ENCODE results near the gene GAPVD1. TPM values are rescaled to one million over a fixed set of nuclear protein-coding genes. Genes with fewer than 3 reads are reported as not detected.

Gene GAPVD1
- total RNA-seq, 1 experiment from 2014 or later, result 53.1 TPM

DNA sequence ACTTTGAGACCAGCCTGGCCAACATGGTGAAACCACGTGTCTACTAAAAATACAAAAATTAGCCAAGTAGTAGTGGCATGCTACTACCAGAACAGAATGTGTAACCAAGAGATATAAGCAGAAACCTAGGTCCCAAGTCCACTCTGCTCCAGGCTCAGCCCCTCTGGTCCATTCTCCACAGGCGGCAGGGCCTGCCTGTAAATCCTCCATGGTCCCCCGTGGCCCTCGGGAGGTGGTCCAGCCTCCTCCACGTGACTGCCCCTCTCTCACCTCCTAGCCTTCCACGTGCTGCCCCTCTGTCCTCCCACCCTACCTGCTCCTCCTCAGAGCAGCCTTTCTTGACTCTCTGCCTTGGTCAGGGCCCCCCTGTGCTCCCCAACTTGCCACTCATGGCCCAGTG lies 127.4 kb downstream of the GAPVD1 start:
- Histone ChIP-seq H3K27ac (ENCODE audit: low read depth, low read length) (no peak overlapping the region), H3K27me3 (ENCODE audit: insufficient read depth, low read length) (no peaks in the 10 kb centered on the region), H2AFZ (ENCODE audit: low read depth, low read length, poor library complexity, severe bottlenecking) (no peak overlapping the region), H3K4me2 (ENCODE audit: low read length) (no peak overlapping the region), H3K79me2 (ENCODE audit: insufficient read depth, low read length) (no peaks in the 10 kb centered on the region), H4K20me1 (ENCODE audit: insufficient read depth) (no peaks in the 10 kb centered on the region), H3K36me3 (ENCODE audit: control insufficient read depth in 1 of 2, insufficient read depth in 2 of 2, low read length in 2 of 2) (no peaks in the 10 kb centered on the region), H3K4me3 (replicated peaks in 1 of 2; ENCODE audit: low read depth in 1 of 2, low read length in 2 of 2) (no peak overlapping the region), H3K9ac (ENCODE audit: low read length) (no peak overlapping the region), H3K9me2 (ENCODE audit: insufficient read depth) (no peaks in the 10 kb centered on the region), H3K9me3 (ENCODE audit: control insufficient read depth in 1 of 2, insufficient read depth in 1 of 2, low read depth in 1 of 2, low read length in 2 of 2) (no peaks in the 10 kb centered on the region), H3K4me1 (ENCODE audit: control insufficient read depth in 1 of 2, insufficient read depth in 2 of 2, low read length in 2 of 2) (peaks cover 0 to 8% of the 10 kb centered on the region in 2 experiments; a peak in 1 of 4 replicates)
- no TSS peak for BruUV-seq (replicated peaks)
- ChIA-PET CTCF (no interaction called here), RAD21 (ENCODE audit: low non-redundant PET in 1 of 2, low total read pairs in 2 of 2, uncharacterized antibody in 2 of 2, unreplicated experiment in 2 of 2) (no interaction called here), POLR2A (no interaction called here)
- ATAC-seq, result no peak
- DNase-seq (ENCODE audit: low read depth, low spot score), result no peak
- TF ChIP-seq, protein P1, sequence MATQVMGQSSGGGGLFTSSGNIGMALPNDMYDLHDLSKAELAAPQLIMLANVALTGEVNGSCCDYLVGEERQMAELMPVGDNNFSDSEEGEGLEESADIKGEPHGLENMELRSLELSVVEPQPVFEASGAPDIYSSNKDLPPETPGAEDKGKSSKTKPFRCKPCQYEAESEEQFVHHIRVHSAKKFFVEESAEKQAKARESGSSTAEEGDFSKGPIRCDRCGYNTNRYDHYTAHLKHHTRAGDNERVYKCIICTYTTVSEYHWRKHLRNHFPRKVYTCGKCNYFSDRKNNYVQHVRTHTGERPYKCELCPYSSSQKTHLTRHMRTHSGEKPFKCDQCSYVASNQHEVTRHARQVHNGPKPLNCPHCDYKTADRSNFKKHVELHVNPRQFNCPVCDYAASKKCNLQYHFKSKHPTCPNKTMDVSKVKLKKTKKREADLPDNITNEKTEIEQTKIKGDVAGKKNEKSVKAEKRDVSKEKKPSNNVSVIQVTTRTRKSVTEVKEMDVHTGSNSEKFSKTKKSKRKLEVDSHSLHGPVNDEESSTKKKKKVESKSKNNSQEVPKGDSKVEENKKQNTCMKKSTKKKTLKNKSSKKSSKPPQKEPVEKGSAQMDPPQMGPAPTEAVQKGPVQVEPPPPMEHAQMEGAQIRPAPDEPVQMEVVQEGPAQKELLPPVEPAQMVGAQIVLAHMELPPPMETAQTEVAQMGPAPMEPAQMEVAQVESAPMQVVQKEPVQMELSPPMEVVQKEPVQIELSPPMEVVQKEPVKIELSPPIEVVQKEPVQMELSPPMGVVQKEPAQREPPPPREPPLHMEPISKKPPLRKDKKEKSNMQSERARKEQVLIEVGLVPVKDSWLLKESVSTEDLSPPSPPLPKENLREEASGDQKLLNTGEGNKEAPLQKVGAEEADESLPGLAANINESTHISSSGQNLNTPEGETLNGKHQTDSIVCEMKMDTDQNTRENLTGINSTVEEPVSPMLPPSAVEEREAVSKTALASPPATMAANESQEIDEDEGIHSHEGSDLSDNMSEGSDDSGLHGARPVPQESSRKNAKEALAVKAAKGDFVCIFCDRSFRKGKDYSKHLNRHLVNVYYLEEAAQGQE (IDR thresholded peaks at IDR 0.05; ENCODE audit: low read depth), result no peak
- TF ChIP-seq FOSL1 (IDR thresholded peaks at IDR 0.05; ENCODE audit: low read depth), result no peak
- no peak for TF ChIP-seq ELF1 (IDR thresholded peaks at IDR 0.05; ENCODE audit: borderline replicate concordance, low read depth)
- no peak for TF ChIP-seq JUND (IDR thresholded peaks at IDR 0.05)
- TF ChIP-seq CEBPB (IDR thresholded peaks at IDR 0.05; ENCODE audit: low read depth), result no peak
- TF ChIP-seq RAD21 (IDR thresholded peaks at IDR 0.05; ENCODE audit: low read depth), result no peak
- TF ChIP-seq, protein P2, sequence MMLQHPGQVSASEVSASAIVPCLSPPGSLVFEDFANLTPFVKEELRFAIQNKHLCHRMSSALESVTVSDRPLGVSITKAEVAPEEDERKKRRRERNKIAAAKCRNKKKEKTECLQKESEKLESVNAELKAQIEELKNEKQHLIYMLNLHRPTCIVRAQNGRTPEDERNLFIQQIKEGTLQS (IDR thresholded peaks at IDR 0.05), result no peak
- intact Hi-C loops (cut with micrococcal nuclease), result no loop called here

DNA sequence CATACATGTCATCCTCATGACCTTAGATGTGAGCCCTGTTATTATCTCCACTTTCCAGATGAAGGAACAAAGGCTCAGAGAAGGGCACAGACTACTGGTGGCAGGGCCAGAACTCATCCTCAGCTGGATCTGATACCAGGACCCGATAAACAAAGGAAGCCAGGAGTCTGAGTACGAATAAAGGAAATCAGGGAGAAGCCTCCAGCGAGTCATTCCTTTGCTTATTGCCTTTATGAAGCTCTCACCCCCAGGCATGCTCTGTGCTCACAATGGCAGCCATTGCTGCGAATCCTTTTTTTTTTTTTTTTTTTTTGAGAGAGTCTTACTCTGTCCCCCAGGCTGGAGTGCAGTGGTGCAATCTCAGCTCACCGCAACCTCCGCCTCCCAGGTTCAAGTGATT lies 130.1 kb downstream of the GAPVD1 start:
- ChIA-PET POLR2A (no interaction called here), RAD21 (ENCODE audit: low non-redundant PET in 1 of 2, low total read pairs in 2 of 2, uncharacterized antibody in 2 of 2, unreplicated experiment in 2 of 2) (no interaction called here), CTCF (no interaction called here)
- no peak overlapping the region for H3K27ac ChIP-seq (ENCODE audit: low read depth, low read length)
- H3K9me2 ChIP-seq (ENCODE audit: insufficient read depth), result no peaks in the 10 kb centered on the region
- no peaks in the 10 kb centered on the region for H3K36me3 ChIP-seq (ENCODE audit: control insufficient read depth in 1 of 2, insufficient read depth in 2 of 2, low read length in 2 of 2)
- H3K4me3 ChIP-seq (replicated peaks in 1 of 2; ENCODE audit: low read depth in 1 of 2, low read length in 2 of 2), result no peak overlapping the region
- no peak overlapping the region for H3K4me2 ChIP-seq (ENCODE audit: low read length)
- no TSS peak for BruUV-seq (replicated peaks)
- no peak for TF ChIP-seq SRF (IDR thresholded peaks at IDR 0.05; ENCODE audit: low read depth)
- no peak for TF ChIP-seq SIN3A (IDR thresholded peaks at IDR 0.05; ENCODE audit: low read depth)
- no peak for TF ChIP-seq SP1 (IDR thresholded peaks at IDR 0.05; ENCODE audit: low read depth)
- TF ChIP-seq CBX3 (IDR thresholded peaks at IDR 0.05; ENCODE audit: low read depth), result no peak
- TF ChIP-seq YY1 (IDR thresholded peaks at IDR 0.05; ENCODE audit: extremely low read depth, insufficient replicate concordance, low read depth, low read length), result no peak
- TF ChIP-seq, protein P1 (IDR thresholded peaks at IDR 0.05; ENCODE audit: low read depth), result no peak
- TF ChIP-seq POLR2A (IDR thresholded peaks at IDR 0.05; ENCODE audit: borderline replicate concordance, extremely low read depth, insufficient read depth, insufficient read length), result no peak
- no peak for TF ChIP-seq POLR2AphosphoS5 (IDR thresholded peaks at IDR 0.05; ENCODE audit: low read depth, low read length)
- no peaks in the 10 kb centered on the region for H3K79me2 ChIP-seq (ENCODE audit: insufficient read depth, low read length)
- no peak for ATAC-seq
- H3K9ac ChIP-seq (ENCODE audit: low read length), result no peak overlapping the region
- H2AFZ ChIP-seq (ENCODE audit: low read depth, low read length, poor library complexity, severe bottlenecking), result no peak overlapping the region
- H3K9me3 ChIP-seq (ENCODE audit: control insufficient read depth in 1 of 2, insufficient read depth in 1 of 2, low read depth in 1 of 2, low read length in 2 of 2), result no peaks in the 10 kb centered on the region
- intact Hi-C loops (cut with micrococcal nuclease), result no loop called here
- DNase-seq (ENCODE audit: low read depth, low spot score), result no peak
- no peaks in the 10 kb centered on the region for H3K27me3 ChIP-seq (ENCODE audit: insufficient read depth, low read length)
- H3K4me1 ChIP-seq (ENCODE audit: control insufficient read depth in 1 of 2, insufficient read depth in 2 of 2, low read length in 2 of 2), result peaks cover 0 to 8% of the 10 kb centered on the region in 2 experiments; a peak in 1 of 4 replicates
- H4K20me1 ChIP-seq (ENCODE audit: insufficient read depth), result no peaks in the 10 kb centered on the region
